GM12892 (cell line): ENCODE data around the gene SPIRE2.

Experiments
- POLR2A ChIP-seq: IDR thresholded peaks from 2 replicates; pipeline ENCODE4 v1.6.1; 2011; ENCODE audit warnings: low read depth, low read length, control low read depth
- POLR2AphosphoS5 ChIP-seq: IDR thresholded peaks from 2 replicates; pipeline ENCODE4 v1.6.1; 2011; ENCODE audit warnings: low read depth, low read length, control low read depth
- TAF1 ChIP-seq: IDR thresholded peaks from 2 replicates; pipeline ENCODE4 v1.6.1; 2011; ENCODE audit warnings: low read depth, mild to moderate bottlenecking, control low read depth, low read length, borderline replicate concordance

DNA sequence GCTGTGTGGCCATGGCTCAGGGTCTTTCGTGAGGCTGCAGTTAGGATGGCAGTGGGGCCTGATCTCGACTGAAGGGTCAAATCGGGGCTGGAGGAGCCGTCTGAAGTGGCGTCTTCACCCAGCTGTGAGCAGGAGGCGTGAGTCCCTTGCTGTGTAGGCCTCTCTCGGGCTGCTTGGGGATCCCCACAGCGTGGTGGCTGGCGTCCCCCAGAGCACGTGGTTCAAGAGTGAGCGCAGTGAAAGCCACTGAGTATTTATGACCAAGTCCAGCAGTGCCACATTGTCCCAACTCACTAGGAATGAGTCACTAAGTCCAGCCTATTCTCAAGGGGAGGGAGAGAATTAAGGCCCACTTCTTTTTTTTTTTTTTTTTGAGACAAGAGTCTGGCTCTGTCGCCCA lies 33.4 kb downstream of the SPIRE2 start:
- TF ChIP-seq TAF1 (no peak), POLR2A (no peak), POLR2AphosphoS5 (no peak)
